AG09309 (cell line): ENCODE results near the gene CLDN16.

ENCODE experiments used
- DNase-seq: peaks from one replicate; pipeline ENCODE4 v3.0.0-alpha.2; 2010; ENCODE audit warnings: low read depth
- H3K4me3 ChIP-seq: 2 replicates; pipeline ENCODE4 v1.5.1; 2011; ENCODE audit warnings: mild to moderate bottlenecking, low read depth, low read length, moderate library complexity; ENCODE audit not compliant: control insufficient read depth
- TF ChIP-seq, protein P1 (sequence below): IDR thresholded peaks from 2 replicates; pipeline ENCODE4 v1.5.1; 2011; ENCODE audit warnings: mild to moderate bottlenecking, low read depth, low read length, inconsistent platforms; ENCODE audit not compliant: insufficient read depth, control insufficient read depth; ENCODE audit errors: missing control alignments

CLDN16 gene

DNA sequence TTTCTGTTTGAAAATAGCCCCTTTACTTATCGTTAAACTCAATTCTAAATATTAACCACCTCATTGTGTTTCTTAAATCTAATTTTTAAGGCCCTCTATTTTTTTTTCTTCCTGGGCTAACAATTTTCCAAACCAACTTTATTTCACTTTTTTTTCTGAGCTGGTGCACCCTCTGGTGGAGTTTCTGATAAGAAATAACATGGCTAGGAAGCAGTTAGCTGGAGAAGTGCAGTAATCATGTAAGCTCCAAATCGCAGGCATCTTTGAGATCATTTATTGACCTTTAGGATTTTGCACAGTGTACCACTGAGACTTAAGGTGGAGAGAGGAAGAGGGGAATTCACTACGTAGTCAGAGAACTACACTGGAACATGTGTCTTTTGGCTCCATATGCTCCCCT lies 55.3 kb downstream of the CLDN16 start:
- TF ChIP-seq, protein P1, sequence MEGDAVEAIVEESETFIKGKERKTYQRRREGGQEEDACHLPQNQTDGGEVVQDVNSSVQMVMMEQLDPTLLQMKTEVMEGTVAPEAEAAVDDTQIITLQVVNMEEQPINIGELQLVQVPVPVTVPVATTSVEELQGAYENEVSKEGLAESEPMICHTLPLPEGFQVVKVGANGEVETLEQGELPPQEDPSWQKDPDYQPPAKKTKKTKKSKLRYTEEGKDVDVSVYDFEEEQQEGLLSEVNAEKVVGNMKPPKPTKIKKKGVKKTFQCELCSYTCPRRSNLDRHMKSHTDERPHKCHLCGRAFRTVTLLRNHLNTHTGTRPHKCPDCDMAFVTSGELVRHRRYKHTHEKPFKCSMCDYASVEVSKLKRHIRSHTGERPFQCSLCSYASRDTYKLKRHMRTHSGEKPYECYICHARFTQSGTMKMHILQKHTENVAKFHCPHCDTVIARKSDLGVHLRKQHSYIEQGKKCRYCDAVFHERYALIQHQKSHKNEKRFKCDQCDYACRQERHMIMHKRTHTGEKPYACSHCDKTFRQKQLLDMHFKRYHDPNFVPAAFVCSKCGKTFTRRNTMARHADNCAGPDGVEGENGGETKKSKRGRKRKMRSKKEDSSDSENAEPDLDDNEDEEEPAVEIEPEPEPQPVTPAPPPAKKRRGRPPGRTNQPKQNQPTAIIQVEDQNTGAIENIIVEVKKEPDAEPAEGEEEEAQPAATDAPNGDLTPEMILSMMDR: peak; percentile 45
- no peak overlapping the region for H3K4me3 ChIP-seq
- no peak for DNase-seq

DNA sequence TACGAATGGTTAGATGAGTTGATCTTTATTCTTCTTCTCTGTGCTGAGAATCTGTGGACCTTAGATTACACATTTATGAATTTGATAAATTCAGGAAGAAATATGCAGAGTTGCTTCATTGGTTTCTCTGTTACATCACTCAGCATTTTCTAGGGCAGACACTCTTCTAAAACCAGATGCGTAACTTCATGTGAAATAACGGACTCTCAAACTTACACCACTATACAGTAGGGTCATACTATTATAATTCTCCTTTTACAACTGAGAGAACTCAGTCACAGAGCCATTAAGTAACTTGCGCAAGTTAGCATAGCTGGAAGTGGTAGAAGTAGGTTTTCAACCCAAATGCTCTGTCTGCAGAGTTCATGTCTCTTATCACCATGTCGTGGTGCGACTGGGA lies 56.0 kb downstream of the CLDN16 start:
- DNase-seq: no peak
- no peak overlapping the region for H3K4me3 ChIP-seq
- TF ChIP-seq, protein P1: no peak

DNA sequence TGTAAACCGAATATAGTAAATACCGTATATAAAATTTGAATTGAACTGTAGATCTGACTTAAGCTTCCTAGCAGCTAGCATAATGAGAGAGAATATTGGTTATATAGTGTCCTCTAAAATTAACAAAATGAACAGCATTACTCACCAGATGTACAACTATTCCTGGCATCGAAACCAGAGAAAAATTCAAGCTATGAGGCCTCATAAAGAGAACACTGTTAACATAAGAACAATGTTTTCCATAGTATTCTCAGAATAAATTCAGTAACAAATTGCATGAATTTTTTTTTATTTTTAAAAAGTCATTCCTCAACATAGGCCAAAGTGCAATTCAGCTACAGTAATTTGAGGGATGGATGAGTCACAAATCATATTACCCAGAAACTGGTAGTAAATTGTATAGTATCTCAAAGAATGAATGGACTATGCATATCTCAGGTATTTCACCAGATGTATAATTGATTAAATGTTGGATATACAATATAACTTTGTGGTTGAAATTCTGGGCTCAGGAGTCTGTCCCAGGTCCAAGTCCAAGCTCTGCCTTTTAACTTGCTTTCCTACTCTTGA lies 56.7 kb downstream of the CLDN16 start:
- DNase-seq: no peak
- TF ChIP-seq, protein P1: no peak
- no peak overlapping the region for H3K4me3 ChIP-seq

DNA sequence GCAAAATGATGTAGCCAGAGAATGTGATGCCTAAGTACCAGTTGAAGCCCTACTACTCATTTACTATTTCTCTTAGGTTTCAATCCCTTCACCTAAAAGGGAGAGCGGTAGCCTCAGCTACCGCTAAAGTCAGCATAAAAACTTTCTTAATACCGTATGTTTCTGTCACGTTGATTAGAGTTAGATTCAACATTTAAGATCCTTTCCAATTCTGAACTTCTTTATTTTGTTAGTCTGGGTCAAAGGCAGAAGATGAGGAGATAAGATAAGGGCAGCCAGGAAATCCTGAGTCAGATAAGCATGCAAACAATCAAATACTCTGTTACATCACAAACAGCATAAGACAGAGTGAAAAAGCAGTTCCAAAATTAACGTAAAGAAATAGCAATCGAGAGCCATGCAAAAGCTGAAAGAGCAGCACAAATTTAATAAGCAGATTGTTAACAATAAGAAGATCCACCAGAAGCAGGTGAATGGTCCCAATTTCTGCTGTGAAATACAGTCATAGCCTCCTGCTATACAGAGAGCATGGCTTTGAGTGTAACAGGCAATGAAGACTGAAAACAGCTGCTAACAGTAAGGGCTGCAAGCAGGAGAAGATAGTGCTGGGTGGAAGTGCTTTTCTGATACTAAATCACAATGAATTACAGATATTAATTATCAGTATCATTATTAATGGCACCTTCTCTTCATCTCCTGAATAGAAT lies 58.8 kb downstream of the CLDN16 start:
- no peak for DNase-seq
- no peak overlapping the region for H3K4me3 ChIP-seq
- TF ChIP-seq, protein P1: no peak

DNA sequence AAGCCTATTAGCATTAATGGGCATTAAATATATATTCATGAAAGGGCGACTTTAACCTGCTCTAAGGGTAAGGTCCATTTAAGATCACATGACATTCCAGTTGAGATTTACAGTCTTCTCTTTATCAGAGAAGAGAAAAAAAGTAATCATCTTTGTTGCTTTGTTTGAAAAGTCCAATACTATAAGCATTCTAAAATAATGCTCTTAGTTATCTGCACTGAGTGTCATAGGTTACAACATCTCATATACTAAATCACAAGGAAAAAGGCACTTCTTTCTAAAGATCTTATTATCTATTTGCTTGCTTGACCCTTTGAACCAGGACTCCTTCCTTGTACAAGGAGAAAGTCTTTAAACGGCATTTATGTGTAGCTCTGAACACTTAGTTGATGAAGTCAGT lies 60.3 kb downstream of the CLDN16 start:
- no peak overlapping the region for H3K4me3 ChIP-seq
- TF ChIP-seq, protein P1: no peak
- no peak for DNase-seq

DNA sequence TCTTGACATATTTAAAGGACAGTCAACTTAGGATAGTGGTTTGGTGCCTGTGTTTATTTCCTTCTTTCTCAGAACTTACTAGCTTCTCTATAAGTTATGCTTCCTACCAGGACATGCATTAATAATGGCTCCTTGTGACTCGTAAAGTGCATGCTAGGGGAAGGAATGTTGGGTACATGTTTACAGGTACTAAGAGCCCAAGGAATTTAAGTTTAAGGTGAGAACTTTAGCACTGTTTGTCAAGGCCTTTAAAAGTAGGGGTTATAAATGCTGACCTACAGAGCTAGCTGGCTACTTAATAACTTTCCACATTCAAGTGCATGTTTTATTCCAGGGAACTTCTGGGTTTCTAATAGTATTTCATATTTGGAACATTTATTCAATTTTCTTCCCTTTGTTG lies 61.8 kb downstream of the CLDN16 start, which contains the start of gene TMEM207:
TSS of gene TMEM207 (minus strand) at position 101 of the 400 bp plus-strand sequence. CDS start at position 9, 92 bp downstream.
- no peak for DNase-seq
- H3K4me3 ChIP-seq: no peak within 1 kb of the TSS
- TF ChIP-seq, protein P1: no peak

DNA sequence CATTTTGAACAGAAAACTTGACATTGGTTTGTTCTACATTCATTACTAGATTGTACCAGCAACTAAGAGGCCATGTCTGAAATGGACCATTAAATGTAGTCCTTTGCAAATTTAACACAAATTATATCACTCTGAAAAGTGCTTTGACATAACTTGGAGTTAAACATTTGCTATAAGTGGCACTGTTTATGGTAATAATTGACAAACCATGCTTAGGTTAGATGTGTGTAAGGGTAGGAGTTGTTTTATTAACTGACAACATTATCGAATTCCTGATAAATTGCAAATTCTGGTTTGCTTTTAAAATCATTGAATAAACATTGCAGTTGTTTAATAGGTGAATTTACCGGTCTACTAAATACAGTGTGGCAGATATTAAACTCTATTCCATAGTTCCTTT lies 67.9 kb downstream of the CLDN16 start:
- TF ChIP-seq, protein P1: no peak
- no peak for DNase-seq
- no peak overlapping the region for H3K4me3 ChIP-seq
